ENCODE measurements around the gene TMEM254.
"Not testable (repeated sequence)": the region's sequence is repeated elsewhere in the genome, so short reads cannot be mapped to it uniquely, and the experiment has no call there.

TMEM254 gene

DNA sequence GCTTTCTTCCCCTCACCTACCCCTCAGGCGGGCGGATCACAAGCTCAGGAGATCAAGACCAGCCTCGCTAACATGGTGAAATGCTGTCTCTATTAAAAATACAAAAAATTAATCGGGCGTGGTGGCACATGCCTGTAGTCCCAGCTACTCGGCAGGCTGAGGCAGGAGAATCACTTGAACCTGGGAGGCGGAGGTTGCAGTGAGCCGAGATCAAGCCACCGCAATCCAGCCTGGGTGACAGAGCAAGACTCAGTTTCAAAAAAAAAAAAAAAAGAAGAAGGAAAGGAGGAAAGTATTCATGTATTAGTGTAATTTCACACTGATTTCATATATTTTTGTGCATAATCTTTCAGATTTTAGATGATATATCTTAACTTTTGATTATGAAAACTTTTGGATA lies 55.2 kb downstream of the TMEM254 start:
- not testable (repeated sequence) for DNase-seq

DNA sequence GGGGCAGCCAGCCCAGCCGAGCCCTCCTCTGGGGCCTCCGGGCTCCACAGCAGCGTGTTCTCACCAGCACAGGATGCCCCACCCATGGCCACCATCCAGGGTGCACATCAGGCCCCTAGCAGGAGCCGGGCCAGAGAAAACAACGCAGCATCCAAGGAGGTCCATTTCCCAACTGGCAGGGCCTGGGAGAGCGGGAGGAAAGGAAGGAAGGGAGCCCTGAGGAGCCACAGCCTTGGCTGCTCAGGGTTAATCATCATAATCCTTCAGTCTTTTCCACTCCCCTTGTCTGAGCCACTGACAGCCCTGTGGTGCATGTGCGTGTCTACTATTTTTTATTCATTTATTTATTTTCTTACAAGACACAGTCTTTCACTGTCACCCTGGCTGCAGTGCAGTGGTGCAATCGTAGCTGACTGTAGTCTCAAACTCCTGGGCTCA lies 57.7 kb downstream of the TMEM254 start:
- peak; percentile 94 for DNase-seq

GRCh38 chr10:80137031-80137862 lies 58.8 kb downstream of the TMEM254 start:
- DNase-seq, result peak; percentile 88

DNA sequence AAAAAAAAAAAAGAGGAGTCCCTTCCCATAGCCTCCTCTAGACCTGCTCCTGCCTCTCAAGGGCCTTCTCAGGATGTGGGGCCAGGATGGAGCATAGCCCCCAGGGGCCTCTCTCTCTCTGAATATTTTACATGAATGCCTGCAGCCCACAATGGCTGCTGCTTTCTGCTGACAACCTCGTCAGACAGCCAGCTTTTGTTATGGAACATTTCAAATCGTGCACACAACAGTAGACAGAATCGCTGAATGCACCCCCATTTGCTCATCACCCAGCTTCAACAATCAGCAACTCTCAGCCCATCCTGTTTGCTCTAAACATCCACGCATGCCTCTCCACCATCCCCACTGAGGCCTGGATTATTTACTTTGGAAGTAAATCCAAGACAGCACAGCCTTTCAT lies 59.5 kb downstream of the TMEM254 start:
- DNase-seq, result no peak

- no peak for DNase-seq
These were observed 60.8 kb downstream of the TMEM254 start for GRCh38 chr10:80139265-80139664.

GRCh38 chr10:80140251-80140650 lies 61.8 kb downstream of the TMEM254 start:
- no peak for DNase-seq

DNA sequence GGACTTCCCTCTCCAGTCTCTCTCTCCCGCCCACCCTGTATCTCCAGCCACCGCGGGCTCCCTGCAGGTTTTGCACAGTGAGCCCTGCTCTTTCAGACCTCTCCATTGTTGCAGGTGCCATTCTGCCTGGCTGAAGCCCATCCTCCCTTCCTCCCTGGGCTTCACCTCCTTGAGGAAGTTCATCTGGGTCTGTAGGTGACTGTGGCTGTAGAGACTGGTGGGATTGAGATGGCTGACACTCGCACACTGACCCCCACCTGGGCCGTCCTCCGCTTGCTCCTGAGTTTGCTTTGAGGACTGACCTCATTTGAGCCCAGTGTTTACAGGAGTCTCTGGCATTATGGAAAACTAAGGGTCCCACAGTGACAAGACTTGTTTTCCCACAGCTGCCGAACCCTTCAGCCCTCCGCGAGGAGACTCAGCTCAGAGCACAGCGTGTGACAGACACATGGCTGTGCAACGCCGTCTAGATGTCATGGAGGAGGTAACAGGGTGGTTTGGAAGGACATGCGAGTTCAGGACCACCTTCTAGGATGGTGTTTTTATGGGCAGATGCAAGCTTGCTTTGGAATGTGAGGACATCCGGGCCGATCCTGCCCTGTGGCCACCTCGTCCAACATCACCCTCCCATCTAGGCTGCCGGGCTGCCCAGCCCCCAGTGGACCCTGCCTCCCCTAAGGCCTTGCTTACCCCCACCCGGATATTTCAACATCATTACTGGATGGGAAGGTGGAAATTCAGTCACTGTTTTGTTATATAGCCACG lies 63.4 kb downstream of the TMEM254 start:
- no peak for DNase-seq
